Measurements from ENCODE around the gene GAPDH.
"Not testable (repeated sequence)": the region's sequence is repeated elsewhere in the genome, so short reads cannot be mapped to it uniquely, and the experiment has no call there.

Gene GAPDH

GRCh38 chr12:6569312-6569711 is 35.0 kb downstream of the GAPDH start:
- DNase-seq: no peak

- no peak for DNase-seq
Measured at GRCh38 chr12:6569786-6570185, 35.5 kb downstream of the GAPDH start.

GRCh38 chr12:6570264-6570887 is 36.1 kb downstream of the GAPDH start:
- no peak for DNase-seq

- DNase-seq: no peak
Measured at GRCh38 chr12:6573001-6573400, 38.7 kb downstream of the GAPDH start.

- no peak for DNase-seq
Measured at GRCh38 chr12:6574576-6575295, 40.4 kb downstream of the GAPDH start.

GRCh38 chr12:6575648-6576047 is 41.3 kb downstream of the GAPDH start:
- DNase-seq: no peak

GRCh38 chr12:6582196-6582595 is 47.9 kb downstream of the GAPDH start:
- DNase-seq: no peak

GRCh38 chr12:6582959-6583358 is 48.6 kb downstream of the GAPDH start:
- no peak for DNase-seq

GRCh38 chr12:6584293-6584692 is 50.0 kb downstream of the GAPDH start:
- DNase-seq: no peak

GRCh38 chr12:6586569-6586968 is 52.3 kb downstream of the GAPDH start:
- not testable (repeated sequence) for DNase-seq
